ENCODE measurements around the gene FDXACB1.

- TF ChIP-seq CTCF (IDR thresholded peaks at IDR 0.05; ENCODE audit: low read depth, low read length) (no peak), POLR2A (IDR thresholded peaks at IDR 0.05; ENCODE audit: extremely low read depth, insufficient read length) (no peak), MAX (IDR thresholded peaks at IDR 0.05; ENCODE audit: low read depth, low read length) (no peak)
These were observed 35.0 kb upstream of the FDXACB1 start for GRCh38 chr11:111913997-111914396.

Measured in NB4 (cell line).